Naive thymus-derived CD4-positive, alpha-beta T cell (primary cell): ENCODE measurements around the gene RNF38. TPM values are rescaled to one million over a fixed set of nuclear protein-coding genes. Genes with fewer than 3 reads are reported as not detected.
A peak's percentile ranks its signal among the peaks of the same experiment; 100 is the strongest.

Experiments
- ATAC-seq: fragments of 150-1000 bp; cut with Tn5 transposase; 2 replicates; pipeline ENCODE4 v1.10.0; 2021; ENCODE audit warnings: mild to moderate bottlenecking, moderate library complexity
- CTCF ChIA-PET: fragments of 350-600 bp; sonication (Branson Sonifier 250); formaldehyde crosslinking; loops from one replicate; lab custom pipeline; 2021; ENCODE audit warnings: antibody characterized with exemption; lab: Charles Lee
- POLR2A ChIA-PET: fragments of 350-600 bp; sonication (Branson Sonifier 250); formaldehyde crosslinking; loops from one replicate; lab custom pipeline; 2021; ENCODE audit warnings: antibody characterized with exemption, inconsistent platforms; lab: Charles Lee
- DNase-seq, 9 donors: peaks; one replicate each; pipeline versions ENCODE4 v3.0.0 to v3.0.0-alpha.2; 2020 to 2022; ENCODE audit warnings: mixed read lengths in 1 of 9
- H3K27ac ChIP-seq: one replicate; pipeline ENCODE4 v1.7.0; 2013; ENCODE audit warnings: mild to moderate bottlenecking, low read depth, low read length, moderate library complexity
- H3K27me3 ChIP-seq, 2 donors: one replicate each; pipeline ENCODE4 v1.7.0; 2013; ENCODE audit warnings: low read length in 2 of 2, mild to moderate bottlenecking in 2 of 2, moderate library complexity in 2 of 2; ENCODE audit not compliant: control insufficient read depth in 2 of 2, insufficient read depth in 2 of 2
- H3K36me3 ChIP-seq, 3 experiments: 1 replicate in 2 of 3; 2 replicates in 1 of 3; pipeline ENCODE4 v1.7.0; 2013; ENCODE audit warnings: low read length in 3 of 3, mild to moderate bottlenecking in 3 of 3, moderate library complexity in 1 of 3; ENCODE audit not compliant: insufficient read depth in 3 of 3, control insufficient read depth in 2 of 3
- H3K4me1 ChIP-seq, 2 donors: one replicate each; pipeline ENCODE4 v1.7.0; 2013; ENCODE audit warnings: low read length in 2 of 2, mild to moderate bottlenecking in 2 of 2, moderate library complexity in 1 of 2; ENCODE audit not compliant: control insufficient read depth in 2 of 2, insufficient read depth in 2 of 2
- H3K4me3 ChIP-seq: 2 replicates; pipeline ENCODE4 v1.7.0; 2013; ENCODE audit warnings: mild to moderate bottlenecking, low read length
- H3K9me3 ChIP-seq, 3 experiments: 1 replicate in 2 of 3; 2 replicates in 1 of 3; pipeline ENCODE4 v1.7.0; 2013; ENCODE audit warnings: low read length in 3 of 3; ENCODE audit not compliant: control insufficient read depth in 2 of 3
- H3K27ac Mint-ChIP-seq, 9 donors: one replicate each; pipeline ENCODE4 v1.8.0; 2020 to 2022; ENCODE audit warnings: mixed read lengths in 9 of 9, mild to moderate bottlenecking in 8 of 9, moderate library complexity in 5 of 9, inconsistent platforms in 2 of 9
- H3K27me3 Mint-ChIP-seq, 5 donors: one replicate each; pipeline ENCODE4 v1.8.0; 2021 to 2022; ENCODE audit warnings: mixed read lengths in 5 of 5, mild to moderate bottlenecking in 1 of 5
- H3K36me3 Mint-ChIP-seq, 5 donors: one replicate each; pipeline ENCODE4 v1.8.0; 2020 to 2022; ENCODE audit warnings: mixed read lengths in 5 of 5, mild to moderate bottlenecking in 3 of 5, inconsistent platforms in 1 of 5
- H3K4me1 Mint-ChIP-seq, 7 donors: one replicate each; pipeline ENCODE4 v1.8.0; 2020 to 2022; ENCODE audit warnings: mixed read lengths in 7 of 7, mild to moderate bottlenecking in 3 of 7, inconsistent platforms in 1 of 7
- H3K4me3 Mint-ChIP-seq, 10 donors: one replicate each; pipeline ENCODE4 v1.8.0; 2020 to 2022; ENCODE audit warnings: mild to moderate bottlenecking in 10 of 10, mixed read lengths in 10 of 10, moderate library complexity in 6 of 10, inconsistent platforms in 2 of 10
- H3K9me3 Mint-ChIP-seq, 11 donors: one replicate each; pipeline ENCODE4 v1.8.0; 2020 to 2022; ENCODE audit warnings: mixed read lengths in 11 of 11, mild to moderate bottlenecking in 4 of 11, inconsistent platforms in 1 of 11, moderate library complexity in 1 of 11
- intact Hi-C, 2 donors: fragments of 100-400 bp; cut with micrococcal nuclease; formaldehyde crosslinking; loops; one replicate each; pipeline ENCODE4 v1.15.1; 2023
- polyA plus RNA-seq, 2 donors: library from polyadenylated mRNA; unstranded; fragments of 300-500 nt; fragmentation: Illumina TruSeq; gene quantifications; one replicate each; pipeline ENCODE4 v1.2.3, GENCODE V29; 2021
- total RNA-seq, 6 experiments: library from RNA in 5 of 6; stranded (reverse) in 5 of 6; gene quantifications; 1 replicate in 5 of 6; 2 replicates in 1 of 6; pipeline ENCODE4 v1.2.3 and lab custom pipeline; 2021 to 2026

RNF38 gene
- total and polyA plus RNA-seq, 7 experiments from 2014 or later: 16.8 to 88.2 (median 69.3) TPM

- intact Hi-C loops: loop anchor here in 1 of 2 donors (2.0 kb wide), 1 partner anchor 37 kb away; no protein-coding TSS in a partner anchor
- Mint-ChIP-seq H3K27ac (peak overlapping the region in 3 of 9 donors; percentile 0 to 40 (median 36)), H3K27me3 (no peaks in the 10 kb centered on the region), H3K9me3 (no peaks in the 10 kb centered on the region), H3K36me3 (peaks cover 3 to 26% (median 8%) of the 10 kb centered on the region in 5 donors), H3K4me3 (peak overlapping the region in 3 of 10 donors; percentile 26 to 55 (median 39)), H3K4me1 (peaks cover 25 to 77% (median 72%) of the 10 kb centered on the region in 7 donors)
- POLR2A ChIA-PET: interaction anchor here (1.0 to 1.8 kb wide), 2 partner anchors 45 to 54 kb away, joined by 3 to 6 read pairs; no protein-coding TSS in a partner anchor
- ATAC-seq (no peak), DNase-seq (no peak)
- H3K9me3 ChIP-seq: no peaks in the 10 kb centered on the region
- peaks cover 0 to 6% (median 0%) of the 10 kb centered on the region in 3 experiments for H3K36me3 ChIP-seq
- CTCF ChIA-PET: interaction anchor here (0.9 to 2.1 kb wide), 2 partner anchors 36 to 112 kb away, joined by 3 to 9 read pairs; no protein-coding TSS in a partner anchor
- peaks cover 0 to 35% of the 10 kb centered on the region in 2 donors for H3K4me1 ChIP-seq
- no peak overlapping the region for H3K27ac ChIP-seq
- H3K27me3 ChIP-seq: no peaks in the 10 kb centered on the region
- no peak overlapping the region for H3K4me3 ChIP-seq
Measured at GRCh38 chr9:36443581-36443980, 43.5 kb upstream of the RNF38 start.

GRCh38 chr9:36442710-36443109, 42.6 kb upstream of the RNF38 start:
- peaks cover 0 to 6% (median 0%) of the 10 kb centered on the region in 3 experiments for H3K36me3 ChIP-seq
- ChIA-PET POLR2A (interaction anchor here (1.0 to 1.8 kb wide), 3 partner anchors 44 to 55 kb away, joined by 3 to 6 read pairs (median 5); no protein-coding TSS in a partner anchor), CTCF (interaction anchor here (0.9 to 3.1 kb wide), 3 partner anchors 35 to 113 kb away, joined by 3 to 21 read pairs (median 9); no protein-coding TSS in a partner anchor)
- no peaks in the 10 kb centered on the region for H3K27me3 Mint-ChIP-seq
- H3K9me3 Mint-ChIP-seq: no peaks in the 10 kb centered on the region
- H3K27ac Mint-ChIP-seq: peak overlapping the region in 2 of 9 donors; percentile 40 to 83
- peaks cover 0 to 35% of the 10 kb centered on the region in 2 donors for H3K4me1 ChIP-seq
- intact Hi-C loops: loop anchor here in 1 of 2 donors (2.0 kb wide), 1 partner anchor 36 kb away; no protein-coding TSS in a partner anchor
- H3K27ac ChIP-seq: no peak overlapping the region
- H3K4me3 ChIP-seq: no peak overlapping the region
- H3K9me3 ChIP-seq: no peaks in the 10 kb centered on the region
- ATAC-seq: no peak
- no peak for DNase-seq
- H3K27me3 ChIP-seq: no peaks in the 10 kb centered on the region
- H3K36me3 Mint-ChIP-seq: peaks cover 3 to 30% (median 8%) of the 10 kb centered on the region in 5 donors
- H3K4me1 Mint-ChIP-seq: peaks cover 29 to 77% (median 72%) of the 10 kb centered on the region in 7 donors
- H3K4me3 Mint-ChIP-seq: peak overlapping the region in 1 of 10 donors; percentile 26

- H3K4me1 ChIP-seq: peaks cover 0 to 35% of the 10 kb centered on the region in 2 donors
- intact Hi-C loops: loop anchor here in 1 of 2 donors (2.0 kb wide), 1 partner anchor 35 kb away; no protein-coding TSS in a partner anchor
- Mint-ChIP-seq H3K27me3 (no peaks in the 10 kb centered on the region), H3K36me3 (peaks cover 3 to 31% (median 8%) of the 10 kb centered on the region in 5 donors), H3K27ac (peak overlapping the region in 1 of 9 donors; percentile 0), H3K4me1 (peaks cover 30 to 81% (median 73%) of the 10 kb centered on the region in 7 donors), H3K9me3 (no peaks in the 10 kb centered on the region), H3K4me3 (peak overlapping the region in 6 of 10 donors; percentile 1 to 51 (median 39))
- H3K27me3 ChIP-seq: no peaks in the 10 kb centered on the region
- DNase-seq (peak in 3 of 9 donors; percentile 2 to 22 (median 14)), ATAC-seq (peak; percentile 45)
- no peak overlapping the region for H3K4me3 ChIP-seq
- no peak overlapping the region for H3K27ac ChIP-seq
- POLR2A ChIA-PET: interaction anchor here (1.8 kb wide), 1 partner anchor 46 kb away, joined by 6 read pairs; no protein-coding TSS in a partner anchor
- H3K36me3 ChIP-seq: peaks cover 0 to 6% (median 0%) of the 10 kb centered on the region in 3 experiments
- no peaks in the 10 kb centered on the region for H3K9me3 ChIP-seq
- CTCF ChIA-PET: interaction anchor here (0.5 to 3.1 kb wide), 5 partner anchors 13 to 114 kb away, joined by 3 to 21 read pairs (median 5); no protein-coding TSS in a partner anchor
Measured at GRCh38 chr9:36441966-36442365, 41.9 kb upstream of the RNF38 start.

GRCh38 chr9:36438536-36439236, 38.6 kb upstream of the RNF38 start:
- H3K9me3 ChIP-seq: no peaks in the 10 kb centered on the region
- peaks cover 25 to 73% (median 61%) of the 10 kb centered on the region in 7 donors for H3K4me1 Mint-ChIP-seq
- peaks cover 0 to 16% (median 4%) of the 10 kb centered on the region in 5 donors for H3K36me3 Mint-ChIP-seq
- DNase-seq (no peak), ATAC-seq (no peak)
- H3K27ac ChIP-seq: no peak overlapping the region
- no peaks in the 10 kb centered on the region for H3K27me3 ChIP-seq
- H3K36me3 ChIP-seq: no peaks in the 10 kb centered on the region
- peak overlapping the region in 3 of 10 donors; percentile 1 to 15 (median 1) for H3K4me3 Mint-ChIP-seq
- no peaks in the 10 kb centered on the region for H3K9me3 Mint-ChIP-seq
- POLR2A ChIA-PET: interaction anchor here (1.2 kb wide), 2 partner anchors 13 to 23 kb away, joined by 3 to 4 read pairs; no protein-coding TSS in a partner anchor
- no peak overlapping the region for H3K4me3 ChIP-seq
- H3K27ac Mint-ChIP-seq: peak overlapping the region in 3 of 9 donors; percentile 52 to 72 (median 57)
- intact Hi-C loops: no loop called here
- CTCF ChIA-PET: interaction anchor here (1.8 to 3.3 kb wide), 2 partner anchors 11 to 32 kb away, joined by 4 to 19 read pairs; no protein-coding TSS in a partner anchor
- H3K27me3 Mint-ChIP-seq: no peaks in the 10 kb centered on the region
- peaks cover 0 to 16% of the 10 kb centered on the region in 2 donors for H3K4me1 ChIP-seq

GRCh38 chr9:36437790-36438189, 37.7 kb upstream of the RNF38 start:
- Mint-ChIP-seq H3K4me3 (peak overlapping the region in 1 of 10 donors; percentile 41), H3K27ac (peak overlapping the region in 2 of 9 donors; percentile 64 to 67), H3K27me3 (no peaks in the 10 kb centered on the region), H3K4me1 (peaks cover 19 to 72% (median 58%) of the 10 kb centered on the region in 7 donors), H3K9me3 (no peaks in the 10 kb centered on the region), H3K36me3 (peaks cover 0 to 13% (median 2%) of the 10 kb centered on the region in 5 donors)
- Histone ChIP-seq H3K27ac (no peak overlapping the region), H3K27me3 (no peaks in the 10 kb centered on the region), H3K36me3 (no peaks in the 10 kb centered on the region), H3K4me3 (no peak overlapping the region), H3K9me3 (no peaks in the 10 kb centered on the region), H3K4me1 (peaks cover 0 to 13% of the 10 kb centered on the region in 2 donors)
- ATAC-seq (no peak), DNase-seq (no peak)
- intact Hi-C loops: no loop called here
- ChIA-PET CTCF (interaction anchor here (0.7 to 3.3 kb wide), 3 partner anchors 15 to 31 kb away, joined by 3 to 19 read pairs (median 10); no protein-coding TSS in a partner anchor), POLR2A (interaction anchor here (1.2 kb wide), 2 partner anchors 12 to 22 kb away, joined by 3 to 4 read pairs; no protein-coding TSS in a partner anchor)

GRCh38 chr9:36436909-36437308, 36.8 kb upstream of the RNF38 start:
- Mint-ChIP-seq H3K36me3 (peaks cover 0 to 12% (median 1%) of the 10 kb centered on the region in 5 donors), H3K4me3 (peak overlapping the region in 1 of 10 donors; percentile 41), H3K4me1 (peaks cover 13 to 66% (median 53%) of the 10 kb centered on the region in 7 donors), H3K9me3 (no peaks in the 10 kb centered on the region), H3K27me3 (no peaks in the 10 kb centered on the region), H3K27ac (peak overlapping the region in 3 of 9 donors; percentile 22 to 87 (median 64))
- H3K4me3 ChIP-seq: no peak overlapping the region
- no peaks in the 10 kb centered on the region for H3K27me3 ChIP-seq
- CTCF ChIA-PET: interaction anchor here (1.1 to 3.3 kb wide), 4 partner anchors 13 to 30 kb away, joined by 4 to 19 read pairs (median 8); no protein-coding TSS in a partner anchor
- DNase-seq (no peak), ATAC-seq (no peak)
- POLR2A ChIA-PET: no interaction called here
- no peaks in the 10 kb centered on the region for H3K9me3 ChIP-seq
- peaks cover 0 to 7% of the 10 kb centered on the region in 2 donors for H3K4me1 ChIP-seq
- no peaks in the 10 kb centered on the region for H3K36me3 ChIP-seq
- intact Hi-C loops: no loop called here
- H3K27ac ChIP-seq: no peak overlapping the region
